T47D (cell line): ENCODE results near the gene HLA-DOA.

ENCODE experiments used
- DNase-seq, 2 experiments: peaks; one replicate each; pipeline versions ENCODE4 v3.0.0 to v3.0.0-alpha.2; 2011 to 2012; ENCODE audit warnings: low read depth in 1 of 2, low spot score in 1 of 2
- JUND ChIP-seq: IDR thresholded peaks from 2 replicates; pipeline ENCODE4 v1.6.1; 2012; ENCODE audit warnings: low read depth
- in situ Hi-C: cut with HindIII; loops from 2 replicates; pipeline ENCODE4 v1.10.0; 2016; ENCODE audit warnings: low sequenced_read_pairs, low pct_unique_long_range_greater_than_20kb

Gene HLA-DOA

DNA sequence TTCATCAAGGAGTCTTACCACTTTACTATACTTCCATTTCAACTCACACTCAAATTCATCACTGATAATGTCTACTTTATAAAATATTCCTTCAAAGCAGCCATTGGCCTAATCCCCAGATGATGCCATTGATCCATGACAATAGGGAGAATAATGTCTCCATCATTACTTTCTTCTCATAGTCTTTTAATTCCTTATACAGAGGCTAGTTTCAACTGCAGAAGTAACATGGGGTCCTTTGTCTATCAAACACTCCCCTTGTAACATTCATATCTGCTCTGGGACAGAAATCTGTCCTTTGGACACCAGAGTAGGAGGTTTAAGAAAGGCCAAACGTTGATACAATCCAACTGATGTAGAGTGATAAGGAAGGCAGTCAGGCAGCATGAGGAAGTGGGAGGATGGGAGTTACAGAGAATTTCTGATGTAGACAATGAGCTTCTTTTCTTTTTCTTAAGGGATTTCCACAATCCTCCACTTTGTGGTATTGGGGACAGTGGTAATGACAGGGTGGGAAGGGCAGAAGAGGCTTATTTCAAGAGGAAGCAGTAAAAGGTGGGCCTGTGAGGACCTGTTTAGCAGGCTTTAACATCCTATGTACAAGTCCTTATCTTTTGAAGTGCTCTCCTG is 18.9 kb upstream of the HLA-DOA start:
- DNase-seq = no peak
- TF ChIP-seq JUND = no peak

GRCh38 chr6:33024521-33024920 is 15.1 kb upstream of the HLA-DOA start:
- DNase-seq = no peak
- TF ChIP-seq JUND = no peak
- in situ Hi-C loops = no loop called here

More for the DNA sequence above, 18.9 kb upstream of the HLA-DOA start:
- in situ Hi-C loops = no loop called here

GRCh38 chr6:33023536-33023935 is 14.1 kb upstream of the HLA-DOA start:
- no peak for TF ChIP-seq JUND
- in situ Hi-C loops = no loop called here
- no peak for DNase-seq

- no peak for DNase-seq
- in situ Hi-C loops = no loop called here
- no peak for TF ChIP-seq JUND
Measured at GRCh38 chr6:33021917-33022316, 12.5 kb upstream of the HLA-DOA start.

- in situ Hi-C loops = no loop called here
- TF ChIP-seq JUND = no peak
- no peak for DNase-seq
Measured at GRCh38 chr6:33019372-33019771, 10.0 kb upstream of the HLA-DOA start.

GRCh38 chr6:33018904-33019303 is 9.5 kb upstream of the HLA-DOA start:
- no peak for TF ChIP-seq JUND
- in situ Hi-C loops = no loop called here
- DNase-seq = peak; percentile 49 to 53

DNA sequence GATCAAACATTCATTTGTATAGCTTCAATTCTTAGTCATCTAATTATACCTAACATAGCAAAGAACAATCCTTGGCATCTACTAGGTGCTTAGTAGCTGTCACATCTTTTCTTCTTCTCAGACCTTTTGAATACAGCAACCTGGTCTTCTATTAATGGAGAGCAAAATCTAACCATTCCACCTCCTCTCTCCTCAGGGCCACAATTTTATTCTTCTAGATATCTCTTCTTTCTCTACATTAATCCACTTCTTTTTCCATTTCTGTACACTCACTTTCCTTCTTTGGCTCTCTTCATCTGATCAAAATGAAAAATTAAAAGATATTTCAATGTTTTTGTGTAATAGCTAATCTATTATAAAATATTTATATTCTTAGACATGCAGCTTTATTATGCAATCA is 9.0 kb upstream of the HLA-DOA start:
- DNase-seq = no peak
- in situ Hi-C loops = no loop called here
- TF ChIP-seq JUND = no peak

DNA sequence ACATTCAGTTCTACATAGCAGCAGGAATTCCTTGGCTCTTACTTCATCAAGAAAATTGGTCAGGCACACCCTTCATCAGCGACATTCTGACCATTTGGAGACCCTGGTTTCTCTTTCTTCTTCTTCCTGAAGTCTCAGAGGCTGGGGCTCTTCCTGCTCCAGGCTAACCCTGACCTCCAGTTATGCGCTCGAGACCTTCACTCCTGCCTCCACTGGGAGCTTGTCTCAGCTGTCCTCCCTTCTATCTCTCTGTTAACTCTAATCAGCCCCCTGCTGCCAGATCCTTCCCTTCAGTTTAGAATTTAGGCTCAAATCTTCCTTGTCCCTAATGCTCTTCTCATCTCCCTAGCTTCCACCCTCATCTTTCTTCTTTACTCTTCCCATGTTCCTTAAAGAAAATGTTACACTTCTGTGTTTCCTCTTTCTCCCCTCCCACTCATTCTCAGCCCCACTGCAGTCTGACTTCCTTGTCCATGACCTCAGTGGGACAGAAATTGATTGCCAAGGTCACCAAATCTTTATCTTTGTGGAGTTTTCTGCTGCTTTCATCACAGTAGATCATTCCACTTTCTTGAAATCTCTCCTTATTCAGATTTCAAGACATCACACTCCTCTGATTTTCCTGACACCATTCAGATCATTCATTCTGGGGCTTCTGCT is 8.4 kb upstream of the HLA-DOA start:
- in situ Hi-C loops = no loop called here
- TF ChIP-seq JUND = no peak
- no peak for DNase-seq

GRCh38 chr6:33017018-33017417 is 7.6 kb upstream of the HLA-DOA start:
- no peak for DNase-seq
- in situ Hi-C loops = no loop called here
- no peak for TF ChIP-seq JUND

DNA sequence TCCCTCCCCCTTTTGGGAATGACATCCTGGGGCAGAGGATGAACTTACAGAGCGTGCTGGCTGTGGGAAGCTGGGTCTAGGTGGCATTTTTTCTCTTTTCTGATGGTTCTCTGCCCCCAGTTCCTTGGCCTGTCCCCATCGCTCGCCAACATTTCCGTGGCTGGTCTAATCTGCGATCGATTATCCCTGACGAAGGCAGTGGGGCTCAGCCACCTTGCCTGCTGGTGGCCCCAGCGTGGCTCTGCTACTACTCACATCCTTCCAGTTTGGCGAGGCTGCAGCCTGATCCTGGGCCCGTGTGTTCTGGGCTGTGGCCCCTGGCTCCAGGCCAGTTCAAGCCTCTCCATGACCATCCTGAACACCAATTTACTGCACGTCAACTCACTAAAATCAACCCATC is 6.4 kb upstream of the HLA-DOA start:
- in situ Hi-C loops = no loop called here
- no peak for DNase-seq

GRCh38 chr6:33014841-33015634 is 5.6 kb upstream of the HLA-DOA start:
- in situ Hi-C loops = no loop called here
- no peak for TF ChIP-seq JUND
- peak; percentile 49 to 85 for DNase-seq

More for the DNA sequence above, 6.4 kb upstream of the HLA-DOA start:
- TF ChIP-seq JUND = no peak

- in situ Hi-C loops = no loop called here
- no peak for TF ChIP-seq JUND
- DNase-seq = no peak
Measured at GRCh38 chr6:33013608-33014007, 4.2 kb upstream of the HLA-DOA start.

DNA sequence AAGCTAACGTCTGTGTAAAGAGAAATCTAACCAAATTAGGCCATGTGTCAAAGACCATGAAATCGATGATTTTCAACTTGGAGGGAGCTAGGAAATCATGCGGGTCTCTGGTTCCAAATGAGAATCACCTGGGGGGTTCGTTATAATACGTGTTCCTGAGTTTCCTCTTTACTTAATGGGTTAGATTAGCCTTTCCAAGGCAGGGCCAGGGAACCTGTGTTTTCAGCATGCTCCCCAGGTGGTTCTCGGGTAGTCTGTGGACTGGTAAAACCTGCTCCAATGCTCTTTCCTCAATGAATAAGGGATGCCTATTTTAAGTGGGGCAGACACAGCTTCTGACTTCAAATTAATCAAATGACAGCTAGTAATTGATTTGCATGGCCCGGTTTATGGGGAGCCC is 965 bp upstream of the HLA-DOA start:
- TF ChIP-seq JUND = no peak
- in situ Hi-C loops = no loop called here
- no peak for DNase-seq
